NCI-H2171 (cell line): ENCODE measurements around the gene MUSTN1.

Source experiments
- DNase-seq: peaks from one replicate; lab custom pipeline; 2025; lab: John Stamatoyannopoulos, UW

The MUSTN1 gene

DNA sequence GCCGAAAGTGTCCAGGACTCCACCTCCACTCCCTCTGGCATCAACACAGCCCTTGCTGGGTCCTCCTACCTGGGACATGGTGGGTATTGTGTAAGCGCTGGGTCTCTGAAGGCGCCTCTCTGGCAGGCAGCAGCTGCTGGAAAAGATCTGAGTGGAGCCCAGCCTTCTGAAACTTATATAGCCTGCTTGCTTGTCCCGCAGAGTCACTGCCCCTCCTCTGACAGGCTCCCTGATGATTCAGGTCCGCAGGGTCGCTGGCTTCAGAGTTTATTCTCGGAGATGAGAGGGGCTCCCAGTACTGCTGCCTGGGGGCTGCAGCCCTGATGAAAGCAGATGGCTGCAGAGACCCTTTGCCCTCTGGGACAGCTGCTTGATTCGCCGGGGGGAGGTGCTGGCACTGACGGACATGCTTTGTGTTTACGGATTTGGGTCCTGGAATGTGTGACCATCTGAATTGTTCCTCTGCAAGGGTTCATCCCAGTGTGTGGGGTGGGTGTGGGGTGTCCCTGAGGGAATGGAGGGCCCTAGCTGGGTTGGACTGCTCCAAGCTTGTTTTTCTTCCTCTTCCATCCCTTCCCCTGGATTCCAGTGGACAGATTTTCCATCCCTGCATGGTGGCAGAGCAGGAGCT, at the start of gene MUSTN1:
Gene MUSTN1, minus strand, starts transcription at position 149 of the 631 bp plus-strand sequence. Its CDS starts 71 bp downstream, at position 78.
- DNase-seq = no peak

DNA sequence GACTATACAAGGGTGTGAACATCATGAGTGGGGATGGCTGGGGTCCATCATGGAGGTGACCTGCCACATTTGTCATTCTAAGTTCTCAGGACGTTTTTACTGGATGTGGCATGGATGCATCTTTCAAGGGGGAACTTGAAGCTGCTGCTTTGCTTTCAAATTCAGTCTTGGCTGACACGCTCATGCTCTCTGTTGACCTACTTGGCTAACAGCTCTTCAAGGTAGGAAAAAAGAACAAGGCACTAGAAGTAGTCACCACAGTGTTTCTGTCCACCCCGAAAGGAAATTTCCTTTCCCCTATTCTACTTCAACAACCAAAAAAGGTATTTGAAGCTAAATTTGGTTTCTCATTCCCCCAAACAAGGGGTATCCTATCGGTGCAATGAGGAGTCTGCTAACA, 47.6 kb upstream of the MUSTN1 start:
- DNase-seq = no peak

DNA sequence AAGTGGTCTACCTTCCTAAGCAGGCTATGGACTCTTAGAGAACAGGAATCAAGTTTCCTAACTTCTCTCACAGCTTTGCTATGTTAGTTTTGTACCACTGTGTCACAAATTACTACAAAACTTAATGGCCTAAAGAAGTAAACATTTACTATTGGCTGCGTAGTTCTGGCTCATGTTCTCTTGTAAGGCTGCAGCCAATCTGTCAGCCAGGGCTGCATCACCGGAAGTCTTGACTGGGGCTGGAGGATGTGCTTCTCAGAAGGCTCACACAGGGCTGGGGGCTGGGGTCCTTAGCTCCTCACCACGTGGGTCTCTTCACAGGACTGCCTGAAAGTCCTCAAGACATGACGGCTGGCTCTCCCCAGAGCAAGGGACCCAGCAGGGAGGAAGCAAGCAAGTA, 47.1 kb upstream of the MUSTN1 start:
- DNase-seq = no peak

DNA sequence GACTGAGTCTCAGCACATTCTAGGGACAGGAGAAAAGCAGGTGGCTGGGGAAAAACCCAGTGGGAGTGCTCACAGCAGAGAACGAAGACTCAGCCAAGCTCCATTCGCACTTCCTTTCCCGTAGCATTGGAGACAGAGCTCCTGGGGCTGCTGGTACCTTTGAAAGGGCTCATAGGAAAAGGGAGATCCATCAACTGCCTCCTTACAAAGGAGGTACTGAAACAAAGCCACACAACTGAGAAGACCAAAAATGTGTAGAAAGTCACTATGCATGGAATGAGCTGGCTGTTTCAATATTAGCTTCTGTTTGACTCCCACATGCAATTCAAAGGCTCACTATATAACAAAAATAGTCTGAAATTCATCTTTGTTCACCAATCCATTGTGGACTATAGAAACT, 45.7 kb upstream of the MUSTN1 start:
- DNase-seq = no peak

DNA sequence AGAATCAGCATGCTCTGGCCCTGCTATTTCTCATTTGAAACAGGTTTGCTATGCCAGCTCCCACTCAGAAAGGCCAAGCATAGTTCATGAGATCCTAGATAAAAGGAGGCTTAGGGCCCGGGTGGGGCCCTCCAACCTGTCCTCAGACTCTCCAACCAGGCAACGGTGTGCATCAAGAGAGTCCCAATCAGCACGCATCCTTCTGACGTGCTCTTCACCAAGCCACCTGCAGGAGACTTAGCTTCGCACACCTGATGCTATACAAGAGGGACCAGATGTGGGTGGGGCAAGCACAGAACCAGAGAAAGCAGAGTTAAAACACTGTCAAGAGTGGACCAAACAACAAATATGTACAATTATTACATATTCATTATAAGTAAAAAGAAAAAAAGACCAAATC, 45.2 kb upstream of the MUSTN1 start:
- DNase-seq = no peak

DNA sequence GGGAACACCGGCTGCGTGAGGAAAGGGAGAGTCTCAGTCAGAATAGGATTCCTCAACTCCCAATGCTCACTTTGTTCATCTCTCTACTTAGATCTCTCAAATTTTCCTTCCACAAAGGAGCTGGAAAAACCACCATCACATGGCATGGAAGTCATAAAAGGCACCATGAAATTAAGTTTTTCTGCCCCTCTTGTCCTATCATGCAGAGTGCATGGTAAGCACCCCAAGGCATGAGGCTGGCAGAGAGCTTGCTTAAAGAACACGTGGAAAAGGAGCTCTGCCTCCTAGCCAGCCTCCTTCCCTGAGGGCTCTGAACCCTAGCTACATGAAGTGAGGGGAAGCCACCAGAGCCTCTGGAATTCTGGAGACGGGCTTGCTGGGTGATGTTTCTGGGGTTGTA, 44.8 kb upstream of the MUSTN1 start:
- no peak for DNase-seq

DNA sequence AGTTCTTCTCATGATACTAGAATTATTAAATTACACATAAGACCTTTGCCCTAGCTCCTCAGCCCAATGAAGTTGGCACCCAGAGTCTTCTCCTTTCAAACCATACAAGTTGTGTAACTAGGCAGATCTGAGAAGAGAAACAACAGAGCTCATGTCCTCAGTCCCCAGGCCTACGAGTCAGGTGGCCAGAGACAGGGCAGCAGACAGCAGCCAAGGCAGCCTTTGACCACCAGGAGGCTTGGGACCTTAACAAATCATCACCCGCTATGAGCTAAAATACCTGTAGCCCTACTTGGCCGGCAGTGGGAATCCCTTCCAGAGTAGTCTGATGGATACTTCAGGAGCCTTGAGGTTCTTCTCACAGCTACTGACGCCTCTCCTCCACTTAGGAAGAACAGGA, 44.3 kb upstream of the MUSTN1 start:
- no peak for DNase-seq

DNA sequence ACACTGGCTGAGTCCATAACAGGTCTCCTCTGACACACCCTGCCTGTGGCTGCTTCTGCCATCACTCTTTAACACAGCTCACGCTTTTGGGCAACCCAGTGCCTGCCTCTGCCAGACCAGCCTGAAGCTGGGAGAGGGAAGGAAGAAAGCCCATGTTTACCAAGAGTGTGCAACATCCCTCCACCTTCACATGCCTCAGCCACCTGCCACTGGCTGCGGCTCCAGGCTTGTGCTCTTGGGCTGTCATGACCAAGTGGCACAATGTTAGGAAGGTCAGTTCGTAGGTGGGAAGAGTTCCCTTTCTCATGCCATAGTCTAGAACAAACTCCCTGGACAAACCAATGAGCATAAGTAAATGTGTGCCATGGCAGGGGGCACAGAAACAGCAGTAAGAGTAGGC, 42.3 kb upstream of the MUSTN1 start:
- no peak for DNase-seq

DNA sequence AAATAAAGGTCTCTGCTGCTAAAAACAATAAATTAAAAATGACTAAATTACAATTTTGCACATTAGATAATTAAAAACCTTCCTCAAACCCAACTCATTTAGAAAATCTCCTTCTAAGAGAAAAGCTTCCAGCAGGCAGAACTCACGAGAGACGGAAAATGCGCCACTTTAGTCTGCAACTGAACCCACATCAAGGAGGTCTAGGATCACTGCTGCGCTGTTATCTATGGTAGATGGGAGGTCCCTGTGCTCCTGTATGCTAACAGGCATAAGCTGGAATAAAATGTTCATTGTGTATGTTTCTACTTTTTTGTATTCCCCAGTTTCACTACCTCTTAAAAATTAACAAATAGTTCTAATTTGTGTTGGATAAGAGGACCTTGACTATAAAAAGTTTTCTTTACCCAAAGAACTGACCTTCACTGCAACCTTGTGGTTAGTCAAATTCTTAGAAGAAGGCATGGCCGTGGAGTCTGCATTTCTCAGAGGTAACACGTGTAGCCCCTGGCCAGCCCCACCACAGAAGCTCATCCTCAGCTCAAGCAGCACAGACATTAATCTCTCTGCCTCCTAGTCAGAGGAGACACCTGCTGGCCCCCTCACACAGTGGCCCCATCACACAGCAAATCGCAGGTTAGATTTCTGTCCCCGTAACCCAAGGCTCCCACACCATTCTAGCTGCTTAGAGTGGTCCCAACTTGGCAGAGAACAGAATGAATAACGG, 40.2 kb upstream of the MUSTN1 start:
- DNase-seq = no peak

DNA sequence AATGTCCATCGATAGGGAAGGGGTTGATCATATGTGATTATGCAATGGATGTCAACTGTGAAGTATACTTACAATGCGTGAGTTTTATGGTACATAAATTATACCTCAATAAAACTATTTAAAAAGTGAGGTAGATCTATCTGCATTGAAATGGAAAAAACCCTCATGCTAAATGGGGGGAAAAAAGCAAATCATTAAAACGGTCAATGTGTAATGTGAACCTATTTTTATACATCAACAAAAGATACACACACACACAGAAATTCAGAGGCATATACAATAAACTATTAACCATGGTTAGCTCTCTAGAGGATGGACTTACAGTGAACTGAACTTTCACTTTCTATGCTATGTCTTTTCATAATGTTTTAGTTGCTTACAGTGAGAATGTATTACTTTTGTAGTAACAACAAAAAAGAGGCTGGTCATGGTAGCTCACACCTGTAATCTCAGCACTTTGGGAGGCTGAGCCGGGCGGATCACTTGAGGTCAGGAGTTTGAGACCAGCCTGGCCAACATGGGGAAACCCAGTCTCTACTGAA, 39.4 kb upstream of the MUSTN1 start:
- DNase-seq = no peak

DNA sequence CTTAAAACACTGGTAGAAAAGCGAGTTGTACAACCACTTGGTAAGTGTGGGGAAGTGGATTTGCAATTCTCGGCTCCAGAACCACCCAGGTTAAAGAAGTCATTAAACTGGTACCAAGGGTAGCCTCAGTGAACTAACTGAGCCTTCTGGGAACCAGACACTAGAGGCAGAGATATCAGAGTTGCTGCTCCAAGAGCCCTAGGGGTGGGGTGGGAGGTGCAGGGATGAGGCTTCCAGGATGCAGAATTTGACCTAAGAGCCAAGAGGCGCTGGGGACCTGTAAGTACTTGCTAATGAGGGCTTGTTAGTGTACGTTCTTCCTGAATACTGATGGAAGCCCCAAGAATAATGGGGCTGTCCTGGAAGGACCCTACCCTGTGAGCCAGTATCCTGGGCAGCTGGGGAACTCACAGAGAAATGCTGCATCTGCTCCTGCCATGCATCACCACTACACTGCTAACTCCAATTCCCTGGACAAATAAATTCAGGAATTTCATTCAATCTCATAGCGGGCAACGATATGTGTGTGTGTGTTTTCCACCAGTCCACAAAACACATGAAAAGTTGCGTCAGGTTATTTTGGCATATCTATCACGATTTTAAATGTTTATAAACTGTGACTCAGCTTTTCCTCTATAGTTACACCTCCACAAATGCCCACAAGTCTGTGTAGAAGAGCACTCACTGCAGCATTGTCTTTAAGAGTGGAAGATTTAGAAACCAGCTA, 38.8 kb upstream of the MUSTN1 start:
- no peak for DNase-seq

DNA sequence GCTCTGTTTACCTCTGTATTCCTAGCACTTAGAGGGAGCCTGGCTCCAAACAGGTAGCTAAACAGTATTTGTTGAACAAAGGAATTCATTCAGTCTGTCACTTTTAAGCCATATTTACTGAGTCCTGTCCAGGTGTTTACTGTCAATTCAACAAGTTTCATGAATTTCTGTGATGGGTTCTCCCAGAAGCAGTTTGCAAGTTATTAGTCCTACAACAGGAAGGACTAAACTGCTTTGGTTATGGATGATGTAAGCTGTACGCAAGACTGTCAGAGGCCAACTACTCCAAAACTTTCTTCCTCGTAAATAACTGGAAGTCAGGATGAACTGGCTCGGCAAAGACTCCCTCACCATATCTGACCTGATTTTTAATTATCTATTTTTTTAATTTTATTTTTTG, 37.4 kb upstream of the MUSTN1 start:
- no peak for DNase-seq

DNA sequence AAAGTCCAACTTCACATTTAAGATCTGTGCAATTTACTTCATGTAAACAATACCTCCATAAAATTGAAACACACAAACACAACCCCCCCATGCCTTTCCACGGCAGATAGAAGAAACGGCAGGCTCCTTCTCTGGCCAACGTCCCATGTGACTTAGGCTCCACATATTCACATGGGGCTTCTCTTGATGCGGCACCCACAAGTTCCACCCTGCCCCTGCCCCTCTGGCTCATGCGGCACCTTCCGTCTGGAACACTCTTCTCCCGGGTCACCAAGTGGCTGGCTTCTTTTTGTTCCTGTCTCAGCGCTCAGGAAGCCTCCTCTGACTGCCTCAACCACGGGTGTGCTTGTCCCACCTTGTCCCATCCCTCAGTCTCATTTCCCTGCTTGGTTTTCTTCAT, 36.9 kb upstream of the MUSTN1 start:
- no peak for DNase-seq

DNA sequence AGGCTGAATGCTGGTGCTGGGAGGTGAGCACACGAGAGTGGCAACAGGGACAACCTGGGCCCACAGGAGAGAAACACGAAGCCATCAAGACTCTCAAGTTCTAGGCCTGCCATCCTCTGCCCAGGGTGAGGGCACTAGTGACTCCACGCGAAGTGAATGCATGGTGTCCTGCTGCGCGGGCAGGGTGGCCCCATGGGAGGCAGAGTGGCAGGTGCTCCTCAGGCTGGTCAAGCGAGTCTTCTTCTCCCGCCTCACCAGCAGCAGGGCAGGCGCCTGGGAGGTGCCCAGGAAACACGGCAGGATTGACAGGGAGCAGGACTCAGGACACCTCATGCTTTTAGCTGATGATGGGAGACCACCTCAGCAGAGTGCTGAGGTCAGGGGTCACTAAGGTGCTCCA, 35.7 kb upstream of the MUSTN1 start:
- no peak for DNase-seq

DNA sequence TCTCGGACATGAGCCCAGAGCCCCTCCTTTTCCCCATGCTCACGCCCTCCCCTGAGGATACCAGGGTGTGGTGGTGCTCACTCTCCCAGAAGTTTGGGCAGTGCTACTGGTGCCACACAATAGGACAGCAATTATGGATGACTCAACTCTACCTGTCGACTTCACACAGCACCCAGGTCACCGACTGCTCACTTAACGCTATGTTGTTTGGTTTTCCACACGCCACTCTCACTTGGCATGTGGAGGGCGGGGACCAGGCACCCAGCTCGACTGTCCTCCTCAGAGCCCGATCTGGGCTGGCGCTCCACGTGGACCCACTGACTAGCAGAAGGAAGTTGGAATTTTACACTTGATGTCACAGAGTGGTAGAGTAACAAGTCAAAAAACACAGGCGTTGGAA, 31.6 kb upstream of the MUSTN1 start:
- DNase-seq = no peak

DNA sequence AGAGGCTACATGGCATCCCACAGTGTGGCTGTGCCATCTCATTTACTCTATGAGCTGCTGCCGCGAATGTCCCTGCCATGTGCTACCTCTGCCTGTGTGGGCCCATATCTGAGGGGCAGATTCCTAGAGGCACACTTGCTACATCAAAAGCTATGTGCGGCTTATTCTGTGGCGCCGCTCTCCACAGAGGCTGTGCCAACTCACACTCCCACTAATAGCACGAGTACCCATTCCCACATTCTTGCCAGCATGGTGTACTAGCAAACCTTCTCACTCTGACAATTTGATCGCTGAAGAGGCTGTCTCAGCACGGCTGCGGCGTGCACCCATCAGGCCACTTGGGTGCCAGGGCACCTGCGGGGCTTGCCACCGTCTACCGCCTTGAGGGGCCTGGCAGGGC, 31.2 kb upstream of the MUSTN1 start:
- DNase-seq = no peak

DNA sequence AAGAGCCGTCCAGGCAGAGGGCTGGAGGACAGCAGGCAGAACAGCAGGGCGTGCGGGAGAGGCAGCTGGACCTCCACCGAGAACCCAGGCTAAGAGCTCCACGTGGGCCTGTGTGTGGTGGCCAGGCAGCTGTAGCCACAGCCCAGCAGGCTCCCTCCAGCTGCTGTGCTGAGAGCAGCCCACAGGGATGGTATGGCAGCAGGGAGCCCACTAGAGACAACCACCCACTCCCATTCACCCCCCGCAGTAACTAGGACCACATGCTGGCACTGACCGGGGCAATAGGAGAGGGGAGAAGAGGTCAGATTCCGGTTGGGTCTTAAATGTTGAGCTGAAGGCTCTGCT, 25.6 kb upstream of the MUSTN1 start:
- DNase-seq = no peak

DNA sequence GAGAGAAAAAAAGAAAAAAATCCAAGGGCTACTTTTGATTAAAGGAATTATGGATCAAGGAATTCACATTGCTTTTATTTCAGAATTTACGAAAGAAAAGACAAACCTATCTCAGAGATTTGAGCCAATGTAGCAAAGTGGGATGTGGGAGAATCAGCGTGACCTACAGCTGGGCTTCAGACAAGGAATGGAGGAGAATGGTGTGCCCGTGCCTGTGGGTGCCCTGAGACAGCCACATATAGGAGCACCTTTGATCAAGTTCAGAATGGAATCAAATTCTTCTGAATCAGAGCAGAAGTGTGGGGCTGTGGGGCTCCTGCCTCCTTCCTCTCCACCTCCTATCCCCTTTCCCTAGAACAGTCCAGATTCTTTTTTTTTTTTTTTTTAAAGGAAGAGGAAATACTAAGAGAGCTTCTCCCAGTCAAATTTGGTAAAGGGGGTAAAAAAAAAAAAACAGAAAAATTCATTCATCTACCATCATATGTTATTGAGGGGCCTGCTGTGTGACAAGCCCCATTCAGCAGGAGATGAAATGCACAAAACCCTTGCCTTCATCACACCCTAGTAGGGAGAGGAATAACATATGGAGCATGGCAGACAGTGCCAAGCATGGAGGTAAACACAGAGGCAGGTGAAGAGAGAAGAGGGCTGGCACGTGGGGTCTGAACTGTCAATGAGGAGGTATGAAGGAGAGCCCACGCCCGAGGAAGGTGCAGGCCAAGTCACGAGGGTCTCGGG, 25.0 kb upstream of the MUSTN1 start:
- no peak for DNase-seq

DNA sequence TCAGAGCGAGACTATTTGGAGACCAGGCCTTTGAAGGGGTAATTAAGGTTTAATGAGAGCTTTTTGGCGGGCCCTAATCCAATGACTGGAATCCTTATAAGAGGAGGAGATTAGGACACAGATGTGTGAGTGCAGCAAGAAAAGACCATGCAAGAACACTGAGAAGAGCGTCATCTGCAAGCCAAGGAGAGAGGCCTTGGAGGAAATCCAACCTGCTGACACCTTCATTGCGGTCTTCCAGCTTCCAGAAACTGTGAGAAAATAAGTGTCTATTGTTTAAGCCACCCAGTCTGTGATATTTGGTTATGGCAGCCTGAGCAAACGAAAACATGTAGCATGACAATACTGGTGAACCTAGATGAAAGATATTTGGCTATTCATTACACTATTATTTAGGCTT, 23.0 kb upstream of the MUSTN1 start:
- DNase-seq = no peak

DNA sequence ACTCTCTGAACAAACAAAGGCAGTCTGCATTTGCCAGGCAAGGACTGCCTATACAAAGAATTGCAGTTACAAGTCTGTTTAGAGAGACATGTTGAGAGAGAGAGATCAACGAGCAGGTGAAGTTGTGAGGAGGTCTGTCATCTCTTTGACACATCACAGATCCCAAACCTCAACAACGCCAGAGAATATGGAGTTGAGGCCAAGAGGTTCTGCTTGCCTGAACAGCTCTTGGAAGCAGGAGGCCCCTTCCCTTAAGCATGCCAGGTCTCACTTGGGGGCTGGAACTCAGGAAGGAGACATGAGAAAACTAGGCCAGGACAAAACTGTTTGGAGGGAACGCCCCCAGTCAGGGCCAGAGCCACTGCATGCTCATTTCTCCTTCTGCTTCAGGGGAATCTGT, 22.3 kb upstream of the MUSTN1 start:
- no peak for DNase-seq

DNA sequence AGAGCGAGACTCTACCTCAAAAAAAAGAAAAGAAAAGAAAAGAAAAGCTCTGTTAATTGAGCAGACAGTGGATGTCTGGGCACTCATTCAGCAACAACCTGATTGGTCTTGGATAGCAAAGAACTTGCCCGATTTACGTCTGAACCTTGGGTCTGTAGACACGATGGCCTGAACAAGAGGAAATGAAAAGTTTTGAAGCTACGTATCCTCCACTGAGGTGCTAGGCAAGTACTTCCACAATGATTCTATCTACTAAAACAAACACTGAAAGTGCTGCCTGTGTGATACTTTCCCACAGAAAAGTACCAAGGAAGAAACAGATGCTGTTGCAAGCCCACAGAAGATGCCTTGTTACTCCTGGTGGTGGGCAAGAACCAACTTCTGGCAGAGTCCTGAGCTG, 21.8 kb upstream of the MUSTN1 start:
- no peak for DNase-seq

DNA sequence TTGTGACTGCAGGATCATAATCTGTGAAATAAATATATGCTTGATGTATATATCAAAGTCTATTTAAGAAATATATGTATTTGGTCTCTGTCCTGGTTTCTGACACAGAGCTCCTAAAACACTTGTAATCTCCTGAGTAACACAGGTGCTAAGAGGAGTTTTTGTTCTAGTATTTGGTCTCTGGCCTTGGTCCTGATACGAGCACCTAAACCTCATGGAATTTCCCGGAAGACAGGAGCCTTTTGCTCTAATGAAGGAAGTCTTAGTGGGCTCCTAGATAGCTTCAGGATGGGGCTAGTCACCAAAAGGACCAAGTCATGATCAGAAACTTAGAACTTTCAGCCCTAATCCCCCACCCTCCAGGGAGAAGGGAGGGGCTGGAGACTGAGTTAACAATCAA, 19.2 kb upstream of the MUSTN1 start:
- no peak for DNase-seq

DNA sequence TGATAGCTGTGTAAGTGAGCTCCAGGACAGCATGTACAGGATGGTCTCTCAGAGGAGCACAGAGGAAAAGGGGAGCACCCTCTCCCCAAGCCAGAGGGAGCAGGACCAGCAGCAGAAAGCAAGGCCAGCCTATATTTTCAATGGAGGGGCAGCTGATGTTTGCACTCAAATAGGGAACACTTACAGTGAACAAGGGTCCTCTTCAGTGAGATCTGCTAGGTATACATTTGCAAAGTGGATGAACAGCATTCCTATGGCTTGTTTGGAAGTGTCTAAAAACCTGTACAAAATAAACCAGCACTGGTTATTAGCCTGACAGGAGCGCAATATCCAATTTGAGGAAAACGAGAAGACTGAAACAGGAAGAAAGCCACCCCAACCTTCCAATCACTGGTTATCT, 17.6 kb upstream of the MUSTN1 start:
- no peak for DNase-seq
